ENCODE data around the gene PLA2G4B.

PLA2G4B gene

DNA sequence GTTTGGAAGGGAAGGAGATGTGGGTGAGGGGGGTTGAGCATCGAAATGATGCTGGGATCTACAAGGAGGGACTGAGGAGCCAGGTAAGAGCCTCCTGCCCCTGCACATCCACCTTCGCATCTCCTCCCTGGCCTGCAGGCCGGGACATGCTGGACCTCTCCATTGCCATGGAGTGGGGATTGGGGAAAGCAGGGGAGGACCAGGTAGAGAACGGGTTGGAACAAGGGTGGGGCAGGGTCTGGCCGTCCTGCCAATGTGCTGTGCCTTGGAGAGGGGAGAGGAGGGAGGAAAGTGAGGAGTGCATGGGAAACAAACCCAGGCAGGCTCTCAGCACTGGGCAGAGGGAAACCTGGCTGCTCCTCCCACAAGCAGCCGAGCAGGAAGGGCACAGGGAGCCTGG, 10.6 kb downstream of the PLA2G4B start:
- no peak for DNase-seq (ENCODE audit: low read depth in 2 of 2)

DNA sequence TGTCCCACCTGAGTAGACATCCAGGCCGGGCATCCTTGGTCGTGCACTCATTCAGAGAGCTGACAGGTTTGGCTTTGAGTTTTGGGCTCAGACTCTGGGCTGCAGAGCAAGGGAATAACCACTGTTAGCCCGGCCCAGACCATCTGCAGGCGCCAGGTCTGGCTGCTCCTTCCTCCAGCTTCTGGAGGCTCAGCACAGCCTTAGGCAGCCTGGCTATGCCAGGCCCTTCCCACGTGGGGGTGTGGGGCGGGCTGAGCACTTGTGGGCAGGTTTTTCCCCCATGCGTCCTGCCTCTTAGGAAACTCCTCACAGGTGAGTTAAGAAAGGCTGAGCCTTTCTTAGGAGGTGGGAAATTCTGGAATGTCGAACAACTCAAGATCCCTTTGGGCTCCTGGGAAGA, 11.2 kb downstream of the PLA2G4B start:
- DNase-seq (ENCODE audit: low read depth in 2 of 2) = no peak

DNA sequence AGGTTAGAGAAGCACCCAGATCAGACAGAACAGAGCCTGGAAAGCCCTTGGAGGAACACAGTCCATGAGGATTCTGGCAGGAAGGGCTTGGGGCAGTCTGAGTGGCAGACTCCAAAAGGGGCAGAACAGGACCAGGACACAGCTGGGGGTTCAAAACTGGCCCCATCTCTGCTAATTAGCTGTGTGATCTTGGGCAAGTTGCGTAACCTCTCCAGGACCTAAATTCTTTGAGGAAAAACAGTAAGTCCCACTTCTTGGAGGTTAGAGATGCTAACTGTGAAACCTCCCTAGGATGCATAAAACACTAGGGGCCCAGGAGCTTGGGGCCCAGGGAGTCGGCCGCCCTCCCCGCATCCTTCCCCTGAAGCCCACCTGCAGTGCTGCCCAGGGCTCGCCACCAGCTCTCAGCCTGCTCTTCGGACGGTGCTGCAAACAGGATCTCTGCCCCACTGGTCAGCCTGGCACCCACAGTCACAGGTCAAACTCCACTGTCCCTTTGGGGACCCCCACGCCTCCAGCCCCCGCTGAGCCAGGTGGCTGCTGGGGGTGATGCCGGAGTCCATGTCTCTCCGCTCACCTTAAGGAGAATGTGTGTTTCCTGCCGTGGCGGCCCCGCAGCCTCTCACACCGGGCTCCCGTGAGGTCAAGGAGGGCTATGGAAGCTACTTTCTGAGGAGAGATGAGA, 12.0 kb downstream of the PLA2G4B start:
- DNase-seq (ENCODE audit: low read depth in 2 of 2) = no peak

DNA sequence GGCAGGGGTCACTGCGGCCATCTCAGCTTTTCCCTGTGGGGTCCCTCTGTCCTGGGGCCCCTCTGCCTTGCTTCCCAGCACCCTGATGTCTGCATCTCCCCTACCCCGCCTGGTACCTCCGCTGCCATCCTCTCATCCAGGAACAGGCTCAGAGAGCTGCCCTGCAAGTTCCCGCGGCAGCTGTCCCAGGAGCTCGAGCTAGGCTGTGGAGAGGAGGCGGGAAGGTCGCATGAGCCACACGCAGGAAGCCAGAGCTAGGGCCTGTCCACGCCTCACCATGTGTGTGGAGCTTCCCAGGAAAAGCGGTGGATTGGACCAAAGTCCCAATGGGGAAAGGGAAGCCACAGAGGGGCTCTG, 12.5 kb downstream of the PLA2G4B start:
- no peak for DNase-seq (ENCODE audit: low read depth in 2 of 2)

DNA sequence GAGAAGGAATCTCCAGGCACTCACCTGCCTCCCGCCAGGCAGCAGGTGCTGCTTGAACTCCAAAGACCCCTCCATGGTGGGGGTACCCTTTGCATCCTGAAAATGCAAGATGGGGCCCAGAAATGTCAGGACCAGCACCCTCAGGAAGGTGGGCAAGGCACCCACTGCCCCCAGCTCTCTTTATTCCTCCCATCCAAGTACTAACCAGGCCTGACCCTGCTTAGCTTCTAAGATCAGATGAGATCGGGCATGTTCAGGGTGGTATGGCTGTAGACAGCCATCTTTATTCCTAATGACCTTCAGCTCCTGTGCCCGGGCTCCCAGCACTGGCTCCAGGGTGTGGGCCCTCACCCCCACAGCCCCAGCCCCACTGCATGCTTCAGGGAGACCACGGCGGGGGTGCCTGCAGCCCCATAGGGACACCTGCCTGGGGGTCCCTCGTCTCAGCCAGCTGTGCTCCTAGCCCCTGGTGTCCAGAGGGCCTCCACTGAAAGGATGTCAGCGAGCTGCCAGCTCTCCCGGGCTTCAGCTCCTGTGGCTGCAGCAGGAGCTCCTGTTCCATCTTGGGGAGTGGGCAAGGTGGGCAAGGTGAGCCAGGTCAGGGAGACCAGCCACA, 13.2 kb downstream of the PLA2G4B start:
- DNase-seq (ENCODE audit: low read depth in 2 of 2) = no peak

DNA sequence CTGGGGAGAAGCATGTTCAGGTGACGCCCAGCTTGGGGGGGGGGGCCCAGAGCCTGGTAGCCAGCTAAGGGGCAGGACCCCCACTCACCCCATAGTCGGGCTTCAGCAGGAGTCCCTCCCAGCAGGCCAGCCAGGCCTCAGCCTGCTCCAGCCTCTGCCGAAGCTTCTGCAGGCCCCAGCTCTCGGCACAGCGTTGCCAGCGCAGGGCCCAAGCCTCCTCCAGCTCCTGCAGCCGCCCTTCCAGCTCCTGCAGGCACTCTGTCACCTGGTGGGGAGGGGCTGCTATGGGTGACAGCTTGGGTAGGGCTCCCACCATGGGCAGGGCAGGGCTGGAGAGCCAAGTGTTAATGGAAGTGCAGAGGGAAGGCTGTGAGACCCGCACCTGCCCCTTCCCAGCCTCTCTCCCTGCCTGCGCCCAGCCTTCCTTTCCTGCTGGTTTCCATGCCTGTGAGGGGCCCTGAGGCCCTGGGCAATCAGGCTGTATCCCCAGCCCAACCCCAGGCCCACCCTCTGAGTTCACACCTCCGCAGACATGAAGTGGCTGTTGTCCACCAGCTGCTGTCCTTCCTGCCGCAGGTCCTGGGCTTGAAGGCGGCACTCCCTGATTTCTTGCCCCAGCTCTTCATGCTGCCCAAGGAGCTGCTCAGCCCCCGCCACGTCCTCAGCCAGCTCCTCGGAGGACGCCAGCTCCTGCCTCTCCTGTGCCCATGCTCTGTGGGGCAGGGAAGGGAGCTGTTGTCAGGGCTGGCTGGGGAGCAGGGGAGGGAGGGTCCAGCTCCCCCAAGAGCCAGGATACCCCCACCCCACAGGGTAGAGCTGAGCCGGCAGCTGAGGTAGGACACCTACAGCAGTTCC, 14.3 kb downstream of the PLA2G4B start:
- no peak for DNase-seq (ENCODE audit: low read depth in 2 of 2)

DNA sequence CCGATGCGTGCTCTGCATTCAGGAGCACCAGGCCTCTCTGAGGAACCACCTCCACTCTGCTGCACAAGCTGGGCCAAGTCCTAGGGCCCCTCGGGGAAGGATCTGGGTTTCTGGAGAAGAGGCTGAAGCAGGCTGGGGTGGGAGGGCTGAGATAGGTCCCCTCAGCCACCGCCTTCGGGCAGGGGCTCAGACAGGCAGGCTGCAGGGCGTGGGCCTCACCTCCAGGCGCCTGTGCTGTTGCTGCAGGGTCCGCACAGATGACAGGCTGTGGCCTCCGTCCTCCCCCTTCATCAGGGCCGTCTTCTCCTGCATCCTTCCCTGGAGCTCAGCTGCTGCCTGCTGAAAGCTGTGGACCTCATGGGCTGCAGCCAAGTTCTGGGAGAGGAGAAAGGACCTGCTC, 15.2 kb downstream of the PLA2G4B start:
- DNase-seq (ENCODE audit: low read depth in 2 of 2) = no peak

DNA sequence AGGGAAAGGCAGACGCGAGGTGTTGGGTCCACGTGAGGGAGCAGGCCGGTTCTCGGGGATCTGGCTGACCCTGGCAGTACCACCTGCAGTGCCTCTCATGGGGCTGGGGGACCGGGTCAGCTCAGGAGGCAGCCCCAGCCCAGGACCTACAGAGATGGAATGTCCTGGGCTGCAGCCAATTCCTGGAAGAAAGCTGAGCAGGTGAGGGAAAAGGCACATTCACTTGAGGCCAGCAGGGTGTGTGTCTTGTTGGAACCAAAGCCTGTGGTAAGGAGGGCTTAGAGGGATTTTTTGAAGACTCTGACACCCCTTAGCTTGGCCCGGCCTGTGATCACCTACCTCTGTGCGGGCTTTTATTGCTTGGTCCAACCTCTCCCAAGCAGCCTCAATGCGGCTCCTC, 15.8 kb downstream of the PLA2G4B start:
- DNase-seq (ENCODE audit: low read depth in 2 of 2) = no peak

DNA sequence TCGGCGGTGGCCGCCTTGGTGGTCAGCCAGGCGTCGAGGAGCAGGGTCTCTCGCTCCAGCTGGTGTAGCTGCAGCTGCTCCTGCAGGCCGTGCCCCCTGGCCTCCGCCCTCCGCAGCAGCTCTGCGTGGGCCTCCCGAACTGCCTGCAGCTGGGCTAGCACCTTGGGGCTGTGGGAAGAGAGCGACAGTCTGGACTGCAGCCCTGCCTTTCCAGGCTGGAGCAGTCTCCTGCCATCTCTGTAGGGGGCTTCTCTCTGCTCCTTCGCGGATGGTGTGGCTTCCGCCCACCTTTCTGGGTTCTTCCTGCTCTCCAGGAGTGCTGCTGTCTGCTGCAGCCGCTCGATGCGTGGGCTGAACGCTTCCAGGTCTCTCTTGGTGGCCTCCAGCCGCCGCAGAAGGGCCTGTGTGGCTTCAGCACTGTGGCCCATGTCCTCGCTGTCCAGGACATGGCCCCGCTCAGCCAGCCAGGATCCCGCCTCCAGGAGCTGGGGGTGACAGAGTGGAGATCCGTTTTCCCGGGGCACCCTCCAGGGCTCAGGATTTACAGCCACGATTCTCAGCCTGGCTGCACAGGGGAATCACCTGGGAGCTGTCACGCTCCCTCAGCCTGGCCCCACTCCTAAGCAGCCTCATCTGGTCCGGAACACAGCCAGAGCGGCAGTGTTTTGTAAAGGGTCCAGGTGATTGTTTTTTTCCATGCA, 16.8 kb downstream of the PLA2G4B start:
- DNase-seq (ENCODE audit: low read depth in 2 of 2) = no peak

DNA sequence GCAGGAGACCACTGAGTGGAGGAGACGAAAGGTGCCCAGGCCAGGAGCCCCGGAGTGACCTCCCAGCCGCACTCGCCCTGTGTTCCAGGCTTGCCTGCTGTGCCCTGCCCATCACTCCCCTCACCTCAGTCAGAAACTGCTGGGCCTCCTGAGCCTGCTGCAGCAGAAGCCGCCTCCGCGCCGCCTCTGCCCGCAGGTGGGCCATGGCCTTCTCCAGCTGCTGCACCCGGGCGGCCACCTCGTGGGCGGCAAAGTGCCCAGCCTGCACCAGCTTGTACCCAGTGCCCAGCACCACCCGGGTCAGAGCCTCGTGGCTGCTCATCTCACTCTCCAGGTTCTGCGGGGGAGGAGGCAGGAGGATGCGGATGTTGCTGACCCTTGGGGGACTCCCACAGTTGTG, 17.6 kb downstream of the PLA2G4B start:
- DNase-seq (ENCODE audit: low read depth in 2 of 2) = no peak

DNA sequence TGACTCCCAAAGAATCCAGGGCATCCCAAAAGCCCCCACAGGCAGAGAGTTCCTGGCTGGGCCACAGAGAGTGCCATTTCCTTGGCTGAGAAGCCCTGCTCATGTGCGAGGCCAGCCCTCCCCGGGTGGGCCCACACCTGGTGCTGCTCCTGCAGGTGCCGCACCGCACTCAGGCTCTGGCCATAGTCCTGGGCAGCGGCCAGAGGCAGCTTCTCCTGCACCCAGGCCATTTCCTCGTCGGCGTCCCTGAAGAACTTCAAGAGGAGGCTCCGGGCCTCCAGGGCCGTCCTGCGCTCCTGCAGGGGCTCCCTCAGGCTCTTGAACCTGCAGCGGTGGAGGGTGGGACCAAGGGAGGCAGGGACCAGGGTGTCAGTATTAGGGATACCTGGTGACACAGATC, 18.1 kb downstream of the PLA2G4B start:
- no peak for DNase-seq (ENCODE audit: low read depth in 2 of 2)

DNA sequence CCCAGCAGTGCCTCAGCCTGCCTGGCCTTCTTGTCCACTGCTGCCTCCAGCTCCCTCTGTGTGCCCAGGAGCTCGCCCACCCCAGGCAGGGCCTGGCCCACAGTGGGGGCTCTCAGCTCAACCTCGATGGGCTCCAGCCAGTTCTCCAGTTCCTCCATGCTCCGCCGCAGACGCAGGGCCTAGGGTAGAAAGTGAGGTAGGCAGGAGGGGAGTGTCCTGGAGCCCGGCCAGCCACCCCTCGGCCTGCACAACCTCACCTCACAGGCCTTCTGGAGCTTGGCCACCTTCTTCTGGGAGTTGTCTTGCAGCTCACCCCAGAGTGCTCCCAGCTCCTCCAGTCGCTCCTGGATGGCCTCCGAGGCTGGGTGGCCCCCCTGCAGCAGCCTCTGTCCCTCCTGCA, 18.7 kb downstream of the PLA2G4B start:
- no peak for DNase-seq (ENCODE audit: low read depth in 2 of 2)

DNA sequence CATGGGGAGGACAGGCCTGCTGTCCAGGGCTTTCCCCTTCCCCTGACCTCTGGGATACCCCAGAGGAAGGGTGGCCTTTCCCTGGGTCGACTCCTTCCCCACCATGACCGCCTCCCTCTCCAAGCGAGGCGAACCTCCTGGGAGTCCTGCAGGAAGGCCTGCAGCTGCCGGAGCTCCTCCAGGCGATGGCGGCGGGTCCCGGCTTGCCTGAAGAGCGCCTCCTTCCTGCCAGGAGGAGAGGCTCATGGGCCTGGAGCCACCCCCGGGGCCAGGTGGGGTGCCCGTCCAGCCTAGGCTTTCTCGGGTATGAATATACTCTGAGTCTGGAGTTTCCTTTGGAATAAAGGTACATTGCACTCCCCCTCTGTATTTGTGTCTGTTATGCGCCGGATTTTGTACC, 20.1 kb downstream of the PLA2G4B start:
- no peak for DNase-seq (ENCODE audit: low read depth in 2 of 2)

DNA sequence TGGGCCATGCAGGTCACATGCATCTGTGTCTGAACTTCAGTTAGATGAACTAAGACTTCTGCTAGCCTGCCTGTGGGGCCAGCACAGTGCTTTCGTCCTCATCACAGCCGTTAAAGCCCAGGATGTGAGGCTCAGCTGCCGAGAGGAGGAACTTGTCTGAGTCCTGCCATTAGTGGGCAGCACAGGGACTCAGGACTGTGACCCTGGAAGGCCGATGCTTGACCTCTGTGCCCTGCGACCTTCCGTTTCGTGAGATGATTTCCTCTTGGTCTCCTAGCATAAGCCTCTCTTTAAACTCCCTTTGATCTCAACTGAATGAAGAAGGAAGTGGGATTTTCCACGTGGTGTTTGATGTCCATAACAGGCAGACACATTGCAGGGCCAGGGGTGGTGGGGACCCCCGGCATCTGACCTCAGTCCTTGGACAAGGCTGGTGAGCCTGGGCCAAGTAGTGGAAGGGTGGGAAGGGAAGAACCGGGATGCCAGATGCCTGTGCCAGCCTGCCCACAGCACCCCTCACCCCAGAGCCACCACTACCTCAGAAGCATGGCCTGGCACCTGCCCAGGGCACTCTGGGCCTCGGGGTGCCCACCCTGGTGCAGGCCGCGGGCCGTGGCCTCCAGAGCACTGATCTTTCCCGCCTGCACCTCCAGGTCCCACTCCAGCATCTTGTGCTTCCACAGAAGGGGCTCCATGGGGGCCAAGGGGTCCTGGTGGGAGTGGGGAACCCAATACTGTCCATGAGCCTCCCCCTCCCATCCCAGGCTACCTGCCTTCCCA, 21.6 kb downstream of the PLA2G4B start:
- DNase-seq (ENCODE audit: low read depth in 2 of 2) = no peak

DNA sequence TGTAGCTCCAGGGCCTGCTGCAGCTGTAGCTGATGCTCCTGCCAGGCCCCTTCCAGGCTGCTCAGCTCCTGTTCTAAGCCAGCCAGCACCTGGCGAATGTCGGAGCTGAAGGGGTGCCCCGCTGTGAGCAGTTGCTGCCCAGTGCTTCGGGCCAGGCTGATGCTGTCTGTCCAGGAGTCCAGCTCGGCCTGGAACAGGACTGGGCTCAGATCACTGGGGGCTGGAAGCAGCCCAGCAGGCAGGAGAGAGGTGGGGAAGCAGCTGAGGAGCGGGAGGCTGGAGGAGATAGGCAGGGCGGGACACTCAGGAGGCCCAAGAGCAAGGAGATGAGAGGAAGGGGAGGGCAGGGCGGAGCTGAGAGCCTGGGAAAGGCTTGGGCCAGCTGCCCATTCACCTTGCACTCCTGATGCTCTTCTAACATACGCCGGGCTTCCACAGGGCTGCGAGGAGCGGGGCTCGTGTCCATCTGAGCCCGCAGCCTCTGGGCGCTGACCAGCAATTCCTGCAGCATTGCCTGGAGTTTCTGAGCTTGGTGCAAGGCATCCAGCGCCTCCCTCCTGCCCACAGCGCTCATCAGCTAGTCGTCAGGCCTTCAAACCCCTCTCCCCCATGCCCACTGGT, 23.2 kb downstream of the PLA2G4B start:
- no peak for DNase-seq (ENCODE audit: low read depth in 2 of 2)

DNA sequence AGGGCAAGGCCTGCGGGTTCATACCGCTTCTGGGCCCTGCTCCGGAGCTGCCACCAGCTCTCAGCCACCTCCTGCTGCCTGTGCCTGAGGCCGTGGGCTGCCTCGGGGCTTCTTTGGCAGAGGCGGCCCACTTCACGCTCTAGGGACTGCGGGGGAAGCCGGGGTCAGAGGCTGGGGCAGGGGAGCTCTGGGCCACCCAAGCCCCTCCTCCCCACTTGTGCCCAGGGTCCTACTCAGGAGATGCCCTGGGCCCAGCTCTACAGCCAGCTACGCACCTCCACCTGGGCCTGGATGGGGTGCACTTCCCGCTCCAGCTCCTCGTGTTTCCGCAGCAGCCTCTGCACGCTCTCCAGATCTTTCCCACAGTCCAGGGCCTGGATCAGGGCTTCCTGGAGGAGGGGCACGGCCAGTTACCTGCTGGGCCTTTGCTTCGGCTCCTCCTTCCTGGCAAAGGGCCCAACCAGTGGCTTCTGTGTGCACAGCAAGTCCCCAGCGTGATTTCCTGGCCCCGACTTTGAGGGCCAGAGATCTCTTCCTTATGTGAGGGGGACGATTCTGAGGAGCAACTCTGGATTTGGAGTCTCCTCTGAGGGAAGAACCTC, 24.0 kb downstream of the PLA2G4B start:
- DNase-seq (ENCODE audit: low read depth in 2 of 2) = no peak

DNA sequence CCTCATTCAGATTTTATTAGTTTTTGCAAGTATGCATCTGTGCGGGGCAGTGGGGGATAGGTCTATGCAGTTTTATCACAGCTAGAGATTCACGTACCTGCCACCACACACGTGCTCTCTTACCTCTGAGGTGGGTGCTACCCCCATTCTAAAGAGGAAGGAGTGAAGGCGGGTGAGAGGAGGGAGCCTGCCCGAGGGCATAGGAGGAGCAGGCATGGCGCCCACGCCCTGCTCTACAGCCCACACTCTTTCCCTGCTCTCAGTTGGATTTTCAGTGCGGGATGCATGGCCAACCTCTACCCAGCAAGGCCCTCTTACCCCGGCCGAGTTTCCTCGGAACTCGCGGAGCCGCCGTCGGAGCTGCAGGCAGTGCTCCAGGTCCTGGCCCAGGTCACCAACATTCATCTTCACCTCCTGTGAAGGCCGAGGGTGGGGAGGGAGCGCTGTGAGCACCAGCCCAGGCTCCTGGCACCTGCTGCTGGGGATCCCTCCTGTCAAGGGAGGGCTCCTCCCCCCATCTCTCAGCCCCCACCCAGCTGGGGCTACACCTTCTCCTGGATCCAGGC, 26.9 kb downstream of the PLA2G4B start:
- DNase-seq (ENCODE audit: low read depth in 2 of 2) = no peak

DNA sequence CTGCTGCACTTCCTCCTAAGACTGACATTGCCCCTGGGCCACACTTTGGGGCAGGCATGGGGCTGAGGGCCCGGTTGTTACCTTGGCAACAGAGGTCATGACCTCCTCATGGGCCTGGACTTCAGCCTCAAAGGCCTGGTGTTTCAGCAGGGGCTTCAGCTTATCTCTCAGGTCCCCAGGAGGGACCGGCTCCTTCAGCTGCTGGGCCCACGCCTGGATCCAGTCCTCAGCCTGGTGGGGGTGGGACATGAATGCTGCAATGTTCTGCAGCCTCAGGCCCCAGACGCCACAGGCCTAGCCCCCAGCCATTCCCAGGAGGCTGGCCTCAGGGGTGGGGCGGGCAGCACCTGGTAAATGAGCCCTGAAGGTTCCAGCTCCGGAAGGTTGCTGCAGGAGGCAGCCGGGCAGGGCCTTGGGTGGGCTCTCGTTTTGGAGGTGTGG, 27.6 kb downstream of the PLA2G4B start:
- DNase-seq (ENCODE audit: low read depth in 2 of 2) = no peak

DNA sequence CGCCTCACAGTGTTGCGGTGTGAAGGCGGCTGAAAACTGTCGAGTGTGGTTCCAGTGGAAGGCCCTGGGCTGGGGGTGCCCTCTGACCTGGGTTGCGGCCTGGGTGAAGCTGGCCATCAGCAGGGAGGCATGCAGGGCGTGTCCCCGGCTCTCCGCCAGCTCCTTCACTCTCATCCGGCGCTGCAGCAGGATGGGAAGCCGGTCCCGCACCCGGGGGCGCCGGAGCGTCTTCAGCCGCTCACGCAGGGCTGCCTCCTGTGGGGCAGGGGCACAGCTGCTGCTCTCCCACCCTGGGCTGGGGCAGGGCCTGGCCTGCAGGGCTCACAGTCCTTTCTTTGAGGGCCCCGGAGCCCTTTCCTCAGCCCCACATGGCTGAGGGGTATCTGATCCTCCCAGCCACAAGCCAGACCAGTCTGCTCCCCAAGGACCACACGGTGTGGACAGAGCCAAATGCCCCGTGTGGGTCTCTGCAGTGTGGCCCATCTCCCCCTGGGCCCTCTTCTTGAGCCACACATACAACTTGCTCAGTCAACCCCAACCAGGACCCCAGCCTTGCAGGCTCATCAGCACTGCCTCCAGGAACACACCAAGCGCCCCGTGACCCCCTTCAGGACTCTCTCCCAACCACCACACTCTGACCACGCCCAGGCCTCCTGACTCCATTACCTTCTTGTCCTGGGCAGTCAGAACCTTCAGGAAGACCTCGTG, 28.4 kb downstream of the PLA2G4B start:
- DNase-seq (ENCODE audit: low read depth in 2 of 2) = no peak

DNA sequence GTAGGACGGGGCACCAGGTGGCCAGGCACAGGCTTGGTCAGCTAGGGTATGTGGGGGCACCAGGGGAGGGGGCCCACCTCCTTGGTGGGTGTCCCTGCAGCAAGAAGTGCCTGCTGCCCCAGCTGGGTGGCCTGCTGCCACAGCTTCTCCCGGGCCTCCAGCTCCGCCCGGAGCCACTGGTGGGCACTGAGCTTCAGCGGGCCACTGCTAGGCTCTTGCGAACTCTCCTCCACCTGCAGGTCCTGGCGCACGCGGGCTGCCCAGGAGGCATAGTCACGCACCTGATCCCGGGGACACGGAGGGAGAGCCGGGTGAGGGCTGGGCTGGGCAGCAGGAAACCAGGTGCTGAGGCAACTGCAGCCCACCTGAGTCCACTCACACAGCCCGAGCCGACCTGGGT, 29.7 kb downstream of the PLA2G4B start:
- DNase-seq (ENCODE audit: low read depth in 2 of 2) = no peak
